NCI-H1694 treated with DMSO at 0.1 percent for 48 hours (cell line): ENCODE measurements around the gene ACE2.

Source experiments
- DNase-seq: peaks from one replicate; lab custom pipeline; 2025; lab: John Stamatoyannopoulos, UW

ACE2 gene

DNA sequence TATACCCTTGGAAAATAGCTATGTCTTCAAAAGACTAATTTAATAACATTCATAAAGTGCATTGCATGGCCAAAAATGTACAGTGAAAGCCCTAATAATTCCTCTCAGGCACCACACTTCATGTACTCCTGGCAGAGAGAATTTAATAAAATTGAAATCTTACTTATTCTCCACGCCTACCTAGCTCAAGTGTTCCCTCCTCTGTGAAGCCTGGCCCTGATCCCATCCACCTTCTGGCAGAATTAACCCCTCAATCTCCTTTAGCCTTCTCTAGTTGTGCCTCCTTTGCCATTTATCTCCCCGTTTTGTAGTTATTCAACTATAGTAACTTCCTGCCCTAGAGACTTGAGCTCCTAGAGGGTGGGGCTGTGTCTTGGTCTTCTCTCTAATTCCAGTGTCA, 26.7 kb downstream of the ACE2 start:
- DNase-seq: no peak

DNA sequence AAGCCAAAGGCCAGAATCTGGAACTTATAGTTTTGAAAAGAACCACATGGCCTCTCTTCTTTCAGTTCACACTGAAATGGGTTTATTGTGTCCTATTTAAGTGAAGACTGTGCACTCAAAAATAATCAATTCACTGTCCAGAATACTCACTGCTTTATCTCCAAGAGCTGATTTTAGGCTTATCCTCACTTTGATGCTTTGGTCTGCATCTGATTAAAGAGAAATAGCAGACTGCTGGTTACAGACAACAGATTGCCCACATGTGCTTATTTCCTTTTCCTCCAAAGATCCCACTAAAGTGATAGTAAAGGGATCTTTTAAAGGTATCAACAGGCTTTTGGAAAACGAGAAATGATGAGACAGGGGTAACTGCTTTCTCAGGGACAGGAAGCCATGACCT, 30.6 kb downstream of the ACE2 start:
- DNase-seq: no peak

GRCh38 chrX:15567886-15568616, 32.7 kb downstream of the ACE2 start:
- DNase-seq: no peak

- no peak for DNase-seq
Observed at GRCh38 chrX:15567267-15567666, 33.5 kb downstream of the ACE2 start.

GRCh38 chrX:15566244-15566643, 34.5 kb downstream of the ACE2 start:
- DNase-seq: no peak

DNA sequence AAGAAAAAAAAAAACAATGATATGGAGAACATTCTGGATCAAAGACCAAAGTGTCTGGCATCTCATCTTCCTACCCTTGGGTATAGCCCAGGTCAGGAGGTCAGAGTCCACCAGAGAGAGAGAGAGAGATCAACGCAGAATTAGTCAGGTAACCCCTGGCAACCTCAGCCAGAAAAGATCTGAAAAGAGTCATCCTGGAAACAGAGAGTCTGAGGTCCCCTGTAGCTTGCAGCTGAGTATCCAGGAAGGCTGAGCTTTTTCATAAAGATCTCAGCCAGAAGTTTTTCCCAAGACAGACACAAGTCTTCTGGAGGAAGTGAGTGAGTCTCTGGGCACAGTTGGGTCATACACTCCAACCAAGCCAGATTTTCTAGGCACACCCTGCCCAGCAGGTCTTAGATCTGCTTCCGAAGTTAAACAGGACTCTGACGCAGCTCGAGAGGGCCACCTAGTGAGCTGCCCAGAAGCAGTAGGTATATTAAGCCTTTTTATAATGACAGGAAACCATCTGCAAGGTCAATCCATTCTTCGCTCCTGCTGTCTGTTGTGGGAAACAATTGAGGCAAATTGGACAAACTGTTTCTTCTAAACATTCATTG, 35.7 kb downstream of the ACE2 start:
- peak; percentile 37 for DNase-seq

DNA sequence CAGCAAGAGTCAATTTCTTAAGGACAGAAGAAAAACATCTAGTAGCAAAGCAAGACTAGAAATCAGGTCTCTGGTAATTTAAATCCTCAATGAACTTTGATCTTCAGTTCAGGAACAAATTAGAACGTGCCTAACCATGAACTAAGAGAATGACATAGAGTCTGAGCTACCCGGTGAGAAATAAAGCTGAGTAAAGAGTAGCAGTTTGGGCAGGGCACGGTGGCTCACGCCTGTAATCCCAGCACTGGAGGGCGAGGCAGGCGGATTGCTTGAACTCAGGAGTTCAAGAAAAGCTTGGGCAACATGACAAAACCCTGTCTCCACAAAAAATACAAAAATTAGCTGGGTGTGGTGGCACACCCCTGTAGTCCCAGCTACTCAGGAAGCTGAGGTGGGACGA, 37.7 kb downstream of the ACE2 start:
- no peak for DNase-seq

DNA sequence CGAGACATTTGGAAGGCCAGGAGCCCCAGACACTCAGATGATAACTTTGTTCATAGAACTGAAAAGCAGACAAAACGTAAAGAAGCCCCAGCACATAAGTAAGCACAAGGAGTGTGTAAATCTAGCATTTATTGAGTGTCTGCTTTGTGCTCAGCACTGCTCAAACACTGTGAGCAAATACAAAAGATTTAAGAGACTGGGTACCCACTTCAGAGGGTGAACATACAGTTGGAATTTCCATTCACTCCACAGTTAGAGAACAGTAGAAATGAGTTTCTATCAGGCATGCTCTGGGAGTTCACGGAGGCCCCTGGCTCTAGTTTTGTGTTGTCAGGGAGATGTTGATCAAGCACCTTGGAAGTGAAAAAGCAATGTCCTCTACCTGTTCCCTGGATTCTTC, 39.8 kb downstream of the ACE2 start:
- no peak for DNase-seq

DNA sequence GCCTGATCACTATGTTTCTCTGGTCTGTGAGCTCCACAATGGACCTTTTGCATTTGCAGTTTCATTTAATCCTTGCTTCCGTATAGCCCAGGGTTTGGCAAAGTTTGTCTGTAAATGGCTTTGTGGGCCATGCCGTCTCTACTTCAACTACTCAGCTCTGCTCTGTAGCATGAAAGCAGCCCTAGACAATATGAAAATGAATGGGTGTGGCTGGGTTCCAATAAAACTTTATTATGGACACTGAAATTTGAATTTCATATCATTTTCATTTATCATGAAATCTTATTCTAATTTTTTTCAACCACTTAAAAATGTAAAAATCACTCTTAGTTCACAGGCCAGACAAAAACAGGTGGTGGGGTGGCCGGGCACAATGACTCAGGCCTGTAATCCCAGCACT, 41.5 kb downstream of the ACE2 start:
- no peak for DNase-seq

- no peak for DNase-seq
Observed at GRCh38 chrX:15549189-15550012, 51.4 kb downstream of the ACE2 start.

- DNase-seq: no peak
Observed at GRCh38 chrX:15547356-15547755, 53.4 kb downstream of the ACE2 start.

GRCh38 chrX:15546745-15547144, 54.0 kb downstream of the ACE2 start:
- no peak for DNase-seq

GRCh38 chrX:15530318-15530717, 70.4 kb downstream of the ACE2 start:
- DNase-seq: no peak

GRCh38 chrX:15529165-15529564, 71.6 kb downstream of the ACE2 start:
- DNase-seq: no peak

DNA sequence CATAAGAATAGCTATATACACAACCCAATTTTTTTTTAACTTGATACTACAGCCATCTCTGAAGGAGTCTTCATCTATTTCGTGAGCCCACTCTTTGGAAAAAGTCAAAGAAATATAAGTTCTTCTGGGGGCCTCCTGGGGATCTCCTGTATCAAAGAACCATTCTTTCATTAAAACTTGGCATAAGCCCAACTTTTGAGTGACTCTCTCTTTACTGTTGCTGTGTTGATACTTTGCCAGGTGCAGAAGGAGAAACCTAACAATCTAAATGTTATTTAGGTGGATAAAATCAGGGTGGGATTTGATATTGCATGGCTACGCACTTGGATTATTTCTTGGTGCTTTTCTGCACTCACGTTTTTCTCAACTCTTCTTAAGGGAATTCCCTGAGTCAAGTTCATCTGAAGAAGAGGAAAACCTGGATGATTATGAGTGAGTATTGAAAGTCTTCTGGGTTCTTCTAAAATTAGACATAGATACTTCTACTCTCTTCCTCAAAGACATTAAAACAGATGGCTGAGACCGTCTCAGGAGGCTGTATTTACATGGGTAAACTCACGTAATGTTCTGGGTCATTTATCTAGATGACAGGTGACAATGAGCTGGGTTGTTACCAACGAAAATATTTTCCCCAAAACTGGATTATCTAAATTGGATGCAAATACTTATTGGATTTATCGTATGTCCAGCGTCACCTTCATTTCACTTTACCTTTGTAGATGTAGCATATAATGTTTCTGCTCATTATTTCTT, 74.9 kb downstream of the ACE2 start:
- DNase-seq: no peak

DNA sequence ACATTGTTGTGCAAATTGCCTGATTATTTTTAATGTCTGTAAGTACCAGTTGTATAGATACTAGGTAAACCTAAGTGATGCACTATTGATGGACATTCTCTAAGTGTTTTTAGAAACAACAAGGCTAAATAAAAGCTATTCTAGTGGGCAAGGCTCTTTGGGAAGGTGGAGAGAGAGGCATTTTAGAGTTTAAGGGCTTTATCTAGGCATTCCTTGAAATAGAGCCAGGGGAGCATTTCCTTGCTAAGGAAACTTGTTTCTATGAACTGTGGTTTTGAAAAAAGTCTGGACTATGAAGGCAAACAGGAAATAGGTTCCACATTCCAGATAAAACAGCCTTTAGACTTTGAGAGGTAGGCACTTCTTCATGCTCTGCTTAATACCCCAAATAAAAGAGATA, 76.3 kb downstream of the ACE2 start:
- no peak for DNase-seq

GRCh38 chrX:15523088-15523487, 77.7 kb downstream of the ACE2 start:
- DNase-seq: no peak

- no peak for DNase-seq
Observed at GRCh38 chrX:15522464-15522863, 78.3 kb downstream of the ACE2 start.

DNA sequence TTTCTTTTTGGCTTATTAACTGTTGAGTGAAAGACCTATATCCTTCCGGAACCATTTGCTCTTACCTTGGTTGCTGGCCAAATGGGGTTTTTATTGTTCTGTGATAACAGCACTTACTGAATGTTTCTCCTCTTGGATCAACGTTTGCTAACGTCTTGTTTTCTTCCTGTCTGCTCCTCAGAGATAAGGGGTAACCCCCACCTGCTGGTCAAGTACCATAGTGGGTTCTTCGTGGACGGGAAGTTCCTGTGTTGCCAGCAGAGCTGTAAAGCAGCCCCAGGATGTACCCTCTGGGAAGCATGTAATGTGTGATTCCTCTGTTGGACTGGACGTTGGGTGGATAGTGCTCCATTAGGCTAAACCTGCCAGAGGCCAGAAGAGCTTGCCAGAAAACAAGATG, 84.8 kb downstream of the ACE2 start:
- peak; percentile 58 for DNase-seq

- DNase-seq: no peak
Observed at GRCh38 chrX:15514279-15514678, 86.5 kb downstream of the ACE2 start.

GRCh38 chrX:15512401-15512965, 88.3 kb downstream of the ACE2 start:
- DNase-seq: no peak

GRCh38 chrX:15511563-15511962, 89.2 kb downstream of the ACE2 start:
- no peak for DNase-seq
